ENCODE measurements around the gene SFT2D1. TPM values are rescaled to one million over a fixed set of nuclear protein-coding genes. Genes with fewer than 3 reads are reported as not detected.

SFT2D1 gene
- total RNA-seq, 2 experiments from 2014 or later: 57.2 to 59.5 TPM

DNA sequence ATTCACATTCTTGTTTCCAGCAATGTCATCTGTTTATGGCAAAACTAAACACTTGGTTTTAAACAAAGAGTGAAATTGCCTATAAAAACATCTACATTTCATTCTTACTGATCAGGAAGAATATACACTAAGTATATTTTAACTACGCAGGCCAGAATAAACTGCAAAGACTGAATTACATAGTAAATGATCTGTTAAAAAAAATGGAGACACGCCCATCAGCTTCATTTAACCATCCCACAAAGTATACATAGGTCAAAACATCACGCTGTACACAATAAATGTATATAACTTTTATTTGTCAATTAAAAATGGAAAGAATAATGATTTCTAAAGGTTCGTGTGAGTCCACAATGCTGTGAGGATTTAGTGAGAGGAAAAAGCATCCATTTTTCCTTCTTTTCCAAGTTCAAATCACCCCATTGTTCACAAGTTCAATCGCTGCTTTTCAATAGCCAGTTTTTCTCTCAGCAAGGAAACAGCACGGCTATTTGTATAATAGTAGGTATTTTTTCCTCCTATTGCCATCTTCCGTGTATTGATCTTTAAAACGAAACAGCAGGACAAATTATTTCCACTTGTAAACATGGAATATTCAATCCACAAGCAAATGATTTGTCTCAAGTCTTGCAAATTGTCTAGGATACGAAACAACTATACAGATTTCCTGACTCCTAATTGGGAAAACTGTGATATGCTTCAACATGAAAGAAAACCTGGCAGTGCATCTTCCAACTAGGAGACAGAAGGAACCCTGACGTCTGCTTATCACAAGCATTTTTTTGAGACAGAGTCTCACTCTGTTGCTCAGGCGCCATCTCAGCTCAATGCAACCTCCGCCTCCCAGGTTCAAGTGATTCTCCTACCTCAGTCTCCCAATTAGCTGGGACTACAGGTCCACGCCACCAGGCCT, 10.6 kb downstream of the SFT2D1 start:
- intact Hi-C loops (cut with micrococcal nuclease): no loop called here
- H3K4me3 Mint-ChIP-seq: no peak overlapping the region
- no peak for DNase-seq
- ChIA-PET CTCF (no interaction called here), POLR2A (no interaction called here)
- H3K36me3 Mint-ChIP-seq: peaks cover 28% of the 10 kb centered on the region
- no peaks in the 10 kb centered on the region for H3K9me3 Mint-ChIP-seq
- H3K4me1 Mint-ChIP-seq (ENCODE audit: low read depth): peaks cover 50% of the 10 kb centered on the region
- no peak overlapping the region for H3K27ac Mint-ChIP-seq
- H3K27me3 Mint-ChIP-seq: no peaks in the 10 kb centered on the region

GRCh38 chr6:166330612-166331011, 11.7 kb downstream of the SFT2D1 start:
- POLR2A ChIA-PET: interaction anchor here (0.6 kb wide), 1 partner anchor 10 kb away, joined by 3 read pairs; no protein-coding TSS in a partner anchor
- intact Hi-C loops (cut with micrococcal nuclease): no loop called here
- Mint-ChIP-seq H3K4me3 (no peak overlapping the region), H3K36me3 (peaks cover 26% of the 10 kb centered on the region), H3K27ac (no peak overlapping the region), H3K4me1 (ENCODE audit: low read depth) (peaks cover 40% of the 10 kb centered on the region), H3K27me3 (no peaks in the 10 kb centered on the region), H3K9me3 (no peaks in the 10 kb centered on the region)
- CTCF ChIA-PET: no interaction called here
- DNase-seq: no peak

DNA sequence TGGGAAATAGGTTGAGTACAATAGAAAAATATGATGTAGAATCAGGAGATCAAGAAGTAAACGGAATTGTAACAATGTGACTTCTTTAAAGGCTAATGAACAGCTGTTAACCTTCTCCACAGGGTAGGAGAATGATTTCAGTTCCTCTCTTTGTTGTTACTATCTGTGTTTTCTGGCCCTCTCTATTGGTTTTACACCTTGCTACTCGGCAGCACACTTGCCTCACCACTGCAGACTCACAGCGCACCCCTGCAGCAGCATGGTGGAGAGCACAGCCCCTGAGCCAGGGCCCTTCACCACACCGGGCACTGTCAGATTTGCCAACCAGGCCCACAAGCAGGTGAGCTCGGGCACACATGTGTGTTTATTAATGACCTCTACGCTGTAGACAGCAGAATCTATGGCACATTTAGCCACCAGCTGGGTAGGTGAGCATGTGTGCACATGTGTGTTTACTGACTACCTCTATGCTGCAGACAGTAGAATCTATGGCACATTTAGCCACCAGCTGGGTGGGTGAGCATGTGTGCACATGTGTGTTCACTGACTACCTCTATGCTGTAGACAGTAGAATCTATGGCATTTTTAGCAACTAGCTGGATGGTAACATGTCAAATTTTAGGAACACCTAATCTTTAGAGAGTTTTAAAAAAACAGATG, 16.8 kb downstream of the SFT2D1 start:
- no peak overlapping the region for H3K4me3 Mint-ChIP-seq
- intact Hi-C loops (cut with micrococcal nuclease): no loop called here
- POLR2A ChIA-PET: no interaction called here
- H3K27me3 Mint-ChIP-seq: no peaks in the 10 kb centered on the region
- H3K36me3 Mint-ChIP-seq: peaks cover 26% of the 10 kb centered on the region
- no peak for DNase-seq
- no peaks in the 10 kb centered on the region for H3K4me1 Mint-ChIP-seq (ENCODE audit: low read depth)
- H3K9me3 Mint-ChIP-seq: no peaks in the 10 kb centered on the region
- CTCF ChIA-PET: interaction anchor here (1.0 to 2.5 kb wide), 2 partner anchors 12 to 75 kb away, joined by 5 to 9 read pairs; no protein-coding TSS in a partner anchor
- H3K27ac Mint-ChIP-seq: no peak overlapping the region

DNA sequence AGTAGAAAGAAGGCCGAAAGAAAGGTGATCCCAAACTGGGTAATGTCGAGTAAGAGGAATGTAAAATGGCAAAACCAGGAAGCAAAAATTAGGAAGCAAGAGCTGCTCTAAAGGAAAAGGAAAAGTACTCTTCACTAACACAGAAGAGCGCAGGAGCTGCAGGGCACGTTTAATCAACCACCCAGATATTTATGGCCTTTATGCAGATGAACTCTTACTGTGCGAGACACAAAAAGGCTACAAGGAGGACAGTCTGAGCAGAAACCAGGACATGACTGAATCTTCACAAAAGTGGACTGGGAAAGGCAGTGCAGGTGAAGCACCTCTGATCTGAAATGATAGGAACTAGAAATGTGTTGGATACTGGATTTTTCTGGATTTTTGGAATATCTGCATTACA, 18.9 kb downstream of the SFT2D1 start:
- Mint-ChIP-seq H3K27me3 (no peaks in the 10 kb centered on the region), H3K4me1 (ENCODE audit: low read depth) (no peaks in the 10 kb centered on the region), H3K27ac (no peak overlapping the region), H3K36me3 (peaks cover 20% of the 10 kb centered on the region), H3K4me3 (no peak overlapping the region), H3K9me3 (no peaks in the 10 kb centered on the region)
- intact Hi-C loops (cut with micrococcal nuclease): no loop called here
- DNase-seq: no peak
- POLR2A ChIA-PET: no interaction called here
- CTCF ChIA-PET: interaction anchor here (0.9 to 1.3 kb wide), 2 partner anchors 10 to 58 kb away, joined by 5 read pairs; no protein-coding TSS in a partner anchor

DNA sequence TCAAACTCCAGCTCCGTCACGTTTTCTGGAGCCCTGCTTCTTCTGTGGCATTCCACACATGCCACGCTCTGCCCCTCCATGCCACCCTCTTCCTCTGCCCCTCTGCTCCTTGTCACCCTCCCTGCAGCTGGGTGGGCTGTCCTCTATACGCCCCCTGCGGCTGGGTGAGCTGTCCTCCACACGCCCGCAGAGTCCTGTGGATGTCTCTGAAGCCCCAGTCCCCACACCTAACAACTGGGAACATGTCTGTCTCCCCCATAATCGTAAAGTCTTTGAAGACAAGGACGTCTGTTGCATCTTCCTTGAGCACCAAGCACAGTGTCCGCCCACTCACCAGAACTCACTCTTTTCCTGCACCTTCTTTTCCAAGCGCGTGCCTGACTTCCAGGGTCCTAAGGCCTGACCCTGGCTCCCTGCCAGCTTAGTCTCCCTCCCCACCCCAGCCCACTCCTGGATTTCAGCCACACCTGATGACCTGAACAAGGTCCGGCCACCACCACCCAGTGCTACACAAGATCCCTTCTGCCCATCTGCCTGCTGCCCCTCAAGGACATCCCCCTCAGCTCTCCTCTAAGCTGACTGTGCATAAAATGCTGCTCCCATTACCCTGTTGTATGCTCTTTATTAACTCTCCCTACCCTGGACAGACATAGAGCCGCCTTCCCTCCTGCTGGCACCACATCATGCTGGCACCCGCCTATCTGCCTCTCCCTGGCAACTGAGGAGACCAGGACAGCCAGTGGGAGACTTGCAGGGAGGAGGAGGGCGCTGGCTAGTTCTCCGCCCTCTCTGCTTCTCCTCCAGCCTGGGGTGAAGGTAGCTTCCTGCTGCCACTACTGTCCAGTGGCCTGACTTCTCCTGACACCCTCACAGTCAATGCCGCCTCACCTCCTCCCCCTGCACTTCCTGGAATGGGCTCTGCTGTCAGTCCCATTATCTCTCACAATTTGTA, 23.4 kb downstream of the SFT2D1 start:
- peaks cover 7% of the 10 kb centered on the region for H3K36me3 Mint-ChIP-seq
- no peaks in the 10 kb centered on the region for H3K9me3 Mint-ChIP-seq
- no peak for DNase-seq
- H3K27ac Mint-ChIP-seq: no peak overlapping the region
- H3K4me1 Mint-ChIP-seq (ENCODE audit: low read depth): no peaks in the 10 kb centered on the region
- POLR2A ChIA-PET: no interaction called here
- CTCF ChIA-PET: interaction anchor here (1.3 to 3.4 kb wide), 2 partner anchors 63 to 81 kb away, joined by 5 to 15 read pairs; no protein-coding TSS in a partner anchor
- no peaks in the 10 kb centered on the region for H3K27me3 Mint-ChIP-seq
- H3K4me3 Mint-ChIP-seq: no peak overlapping the region
- intact Hi-C loops (cut with micrococcal nuclease): no loop called here

- intact Hi-C loops (cut with micrococcal nuclease): no loop called here
- DNase-seq: no peak
- CTCF ChIA-PET: interaction anchor here (1.3 kb wide), 1 partner anchor 63 kb away, joined by 5 read pairs; no protein-coding TSS in a partner anchor
- Mint-ChIP-seq H3K4me3 (no peak overlapping the region), H3K4me1 (ENCODE audit: low read depth) (no peaks in the 10 kb centered on the region), H3K27ac (no peak overlapping the region), H3K9me3 (no peaks in the 10 kb centered on the region), H3K36me3 (peaks cover 5% of the 10 kb centered on the region), H3K27me3 (no peaks in the 10 kb centered on the region)
- POLR2A ChIA-PET: no interaction called here
Measured at GRCh38 chr6:166318227-166318626, 24.1 kb downstream of the SFT2D1 start.

DNA sequence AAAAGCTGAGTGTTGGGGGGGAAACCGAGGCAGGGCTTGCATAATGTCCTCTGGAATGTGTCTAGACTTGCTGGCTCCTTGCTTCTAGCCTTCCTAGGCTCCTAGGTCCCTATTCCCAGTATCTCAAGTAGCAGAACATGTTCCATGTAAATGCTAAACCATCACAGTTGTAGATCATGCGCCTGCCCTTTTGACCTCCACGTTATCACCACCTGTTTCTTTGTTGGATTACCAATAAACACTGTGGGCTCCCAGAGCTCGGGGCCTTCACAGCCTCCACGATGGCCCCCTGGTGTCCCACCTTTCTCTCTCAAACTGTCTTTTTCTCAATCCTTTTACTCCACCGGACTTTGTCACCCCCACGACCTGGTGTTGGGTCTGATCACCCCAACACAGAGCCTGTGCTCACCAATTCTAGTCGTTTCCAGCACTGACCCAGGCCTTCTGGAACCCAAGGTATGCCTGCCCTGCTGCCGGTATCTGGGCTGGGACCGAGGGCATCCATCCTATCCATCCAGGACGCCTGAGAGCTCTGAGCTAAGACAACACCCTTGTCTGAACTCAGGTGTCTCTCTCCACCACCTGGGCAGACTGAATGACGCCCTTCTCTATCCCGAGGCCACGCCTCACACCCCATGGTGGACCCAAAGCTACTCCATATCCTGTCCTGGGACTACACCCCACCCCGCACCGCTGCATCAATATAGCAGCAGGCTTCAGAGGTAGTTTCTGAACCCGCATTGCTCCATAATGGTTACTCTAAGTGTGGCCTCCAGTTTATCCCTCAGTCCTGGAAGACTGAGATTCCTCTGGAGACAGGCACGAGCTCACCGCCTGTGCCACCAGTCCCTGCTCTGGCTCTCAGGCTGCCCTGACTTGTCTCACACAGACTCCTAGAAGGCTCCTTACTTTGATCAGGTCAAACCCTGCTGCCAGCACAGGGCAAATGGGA, 24.8 kb downstream of the SFT2D1 start:
- H3K27ac Mint-ChIP-seq: no peak overlapping the region
- intact Hi-C loops (cut with micrococcal nuclease): no loop called here

GRCh38 chr6:166315436-166315835, 26.9 kb downstream of the SFT2D1 start:
- ChIA-PET CTCF (no interaction called here), POLR2A (no interaction called here)
- intact Hi-C loops (cut with micrococcal nuclease): no loop called here
- H3K9me3 Mint-ChIP-seq: no peaks in the 10 kb centered on the region
- H3K4me3 Mint-ChIP-seq: no peak overlapping the region
- no peaks in the 10 kb centered on the region for H3K36me3 Mint-ChIP-seq
- DNase-seq: no peak
- H3K27me3 Mint-ChIP-seq: no peaks in the 10 kb centered on the region
- no peaks in the 10 kb centered on the region for H3K4me1 Mint-ChIP-seq (ENCODE audit: low read depth)
- H3K27ac Mint-ChIP-seq: no peak overlapping the region

More for the DNA sequence above, 24.8 kb downstream of the SFT2D1 start:
- Mint-ChIP-seq H3K4me1 (ENCODE audit: low read depth) (no peaks in the 10 kb centered on the region), H3K36me3 (peaks cover 2% of the 10 kb centered on the region), H3K27me3 (no peaks in the 10 kb centered on the region), H3K4me3 (no peak overlapping the region), H3K9me3 (no peaks in the 10 kb centered on the region)
- POLR2A ChIA-PET: no interaction called here
- no peak for DNase-seq
- CTCF ChIA-PET: interaction anchor here (1.3 kb wide), 1 partner anchor 64 kb away, joined by 5 read pairs; no protein-coding TSS in a partner anchor

DNA sequence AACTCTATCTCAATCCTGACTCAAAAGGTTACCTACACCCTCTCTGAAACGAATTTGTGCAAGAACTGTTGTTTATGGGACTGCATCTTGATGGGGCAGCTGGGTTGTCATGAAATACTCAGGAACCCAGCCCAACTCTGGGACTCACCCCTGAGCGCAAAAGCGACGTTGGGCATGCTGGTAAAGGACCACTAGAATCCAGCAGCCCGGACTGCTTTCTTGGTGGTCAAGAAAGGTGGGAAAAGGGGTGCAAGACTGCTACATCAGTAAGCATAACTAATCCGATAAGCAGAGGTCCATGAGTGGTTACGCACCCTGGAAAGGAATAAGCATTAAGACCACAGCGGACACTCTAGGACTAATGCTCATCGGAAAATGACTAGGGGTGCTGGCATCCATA, 27.9 kb downstream of the SFT2D1 start:
- intact Hi-C loops (cut with micrococcal nuclease): loop anchor here (5.0 kb wide), 1 partner anchor 37 kb away; no protein-coding TSS in a partner anchor
- Mint-ChIP-seq H3K27ac (no peak overlapping the region), H3K4me3 (no peak overlapping the region), H3K27me3 (peaks cover 8% of the 10 kb centered on the region), H3K4me1 (ENCODE audit: low read depth) (no peaks in the 10 kb centered on the region), H3K36me3 (no peaks in the 10 kb centered on the region), H3K9me3 (no peaks in the 10 kb centered on the region)
- POLR2A ChIA-PET: no interaction called here
- CTCF ChIA-PET: interaction anchor here (1.2 to 6.3 kb wide), 10 partner anchors 12 to 167 kb away, joined by 3 to 80 read pairs (median 7); partner anchors contain the start of gene SFT2D1
- DNase-seq: no peak

- H3K9me3 Mint-ChIP-seq: no peaks in the 10 kb centered on the region
- ChIA-PET POLR2A (no interaction called here), CTCF (interaction anchor here (0.6 to 6.3 kb wide), 24 partner anchors 9 to 443 kb away, joined by 3 to 80 read pairs (median 4); partner anchors contain the start of gene SFT2D1)
- H3K36me3 Mint-ChIP-seq: no peaks in the 10 kb centered on the region
- no peak overlapping the region for H3K27ac Mint-ChIP-seq
- intact Hi-C loops (cut with micrococcal nuclease): loop anchor here (1.0 to 5.0 kb wide), 3 partner anchors 36 to 87 kb away; no protein-coding TSS in a partner anchor
- H3K4me3 Mint-ChIP-seq: no peak overlapping the region
- peaks cover 18% of the 10 kb centered on the region for H3K27me3 Mint-ChIP-seq
- peak; percentile 65 for DNase-seq
- H3K4me1 Mint-ChIP-seq (ENCODE audit: low read depth): no peaks in the 10 kb centered on the region
Measured at GRCh38 chr6:166313255-166314070, 28.9 kb downstream of the SFT2D1 start.

All from activated CD4-positive, alpha-beta memory T cell treated with anti-CD3 and anti-CD28 coated beads for 36 hours (primary cell).